Neural cell (in vitro differentiated cells): ENCODE results near the gene CREB1. TPM values are rescaled to one million over a fixed set of nuclear protein-coding genes. Genes with fewer than 3 reads are reported as not detected.

Experiments used
- H2AFZ ChIP-seq: fragments of 200-600, 300-800 bp; sonication (generic), shearing (Covaris generic); 2 replicates; pipeline ENCODE4 v1.6.0; 2014; ENCODE audit warnings: low read depth, mild to moderate bottlenecking, antibody characterized with exemption, low read length, moderate library complexity
- H3F3A ChIP-seq: fragments of 200-600 bp; shearing (Covaris generic); 2 replicates; pipeline ENCODE4 v1.6.1; 2016; ENCODE audit warnings: mild to moderate bottlenecking, moderate library complexity, mixed read lengths, antibody characterized with exemption, low read length; ENCODE audit not compliant: insufficient read depth, poor library complexity, severe bottlenecking
- H3K27ac ChIP-seq: fragments of 200-600, 300-800 bp; sonication (generic), shearing (Covaris generic); 2 replicates; pipeline ENCODE4 v1.5.1; 2014; ENCODE audit warnings: mild to moderate bottlenecking, low read length, moderate library complexity
- H3K27me3 ChIP-seq: fragments of 300-800, 200-600 bp; sonication (generic), shearing (Covaris generic); 2 replicates; pipeline ENCODE4 v1.6.0; 2014; ENCODE audit warnings: mild to moderate bottlenecking, low read depth, low read length, moderate library complexity; ENCODE audit not compliant: insufficient read depth
- H3K36me3 ChIP-seq: fragments of 300-800, 200-600 bp; sonication (generic), shearing (Covaris generic); 2 replicates; pipeline ENCODE4 v1.5.1; 2014; ENCODE audit warnings: mild to moderate bottlenecking, antibody characterized with exemption, low read length, moderate library complexity; ENCODE audit not compliant: insufficient read depth
- H3K4me2 ChIP-seq: fragments of 300-800, 200-600 bp; sonication (generic), shearing (Covaris generic); 2 replicates; pipeline ENCODE4 v1.6.0; 2014; ENCODE audit warnings: mild to moderate bottlenecking, low read length
- H3K4me3 ChIP-seq: fragments of 300-800, 200-600 bp; sonication (generic), shearing (Covaris generic); 2 replicates; pipeline ENCODE4 v1.5.1; 2014; ENCODE audit warnings: mild to moderate bottlenecking, low read length, moderate library complexity
- H3K79me2 ChIP-seq: fragments of 200-600 bp; shearing (Covaris generic); replicated peaks from 2 replicates; pipeline ENCODE4 v1.6.0; 2014; ENCODE audit warnings: mild to moderate bottlenecking, low read length, moderate library complexity; ENCODE audit not compliant: insufficient read depth
- H3K9ac ChIP-seq: fragments of 300-800, 200-600 bp; sonication (generic), shearing (Covaris generic); 2 replicates; pipeline ENCODE4 v1.6.1; 2016; ENCODE audit warnings: mild to moderate bottlenecking, low read length, mixed read lengths
- H3K9me2 ChIP-seq: fragments of 200-600 bp; shearing (Covaris generic); 2 replicates; pipeline ENCODE4 v1.6.1; 2016; ENCODE audit warnings: mild to moderate bottlenecking, low read length, mixed read lengths; ENCODE audit not compliant: insufficient read depth
- H3K9me3 ChIP-seq: fragments of 200-600, 300-800 bp; sonication (generic), shearing (Covaris generic); 2 replicates; pipeline ENCODE4 v1.6.1; 2016; ENCODE audit warnings: mild to moderate bottlenecking, mixed run types, low read length, moderate library complexity, mixed read lengths
- H4K20me1 ChIP-seq: fragments of 200-600 bp; shearing (Covaris generic); 2 replicates; pipeline ENCODE4 v1.6.1; 2016; ENCODE audit warnings: mild to moderate bottlenecking, mixed run types; ENCODE audit not compliant: insufficient read depth
- CTCF ChIP-seq: fragments of 450-650 bp; IDR thresholded peaks from 2 replicates; pipeline ENCODE4 v1.5.1; 2014; ENCODE audit warnings: antibody characterized with exemption, mild to moderate bottlenecking, moderate library complexity; ENCODE audit not compliant: poor library complexity, severe bottlenecking
- EP300 ChIP-seq: fragments of 450-650 bp; conservative IDR thresholded peaks from 2 replicates; pipeline ENCODE4 v1.6.1; 2014; ENCODE audit warnings: antibody characterized with exemption, mild to moderate bottlenecking, moderate library complexity; ENCODE audit not compliant: poor library complexity, severe bottlenecking
- EZH2 ChIP-seq: fragments of 200-600, 300-800 bp; shearing (Covaris generic), sonication (generic); IDR thresholded peaks from 2 replicates; pipeline ENCODE4 v1.6.1; 2014; ENCODE audit warnings: antibody characterized with exemption, low read length, borderline replicate concordance, mild to moderate bottlenecking; ENCODE audit not compliant: insufficient read depth, poor library complexity, severe bottlenecking
- MXI1 ChIP-seq: fragments of 450-650 bp; conservative IDR thresholded peaks from 2 replicates; pipeline ENCODE4 v1.6.1; 2014; ENCODE audit warnings: antibody characterized with exemption, mild to moderate bottlenecking; ENCODE audit not compliant: poor library complexity, severe bottlenecking
- POLR2AphosphoS5 ChIP-seq: IDR thresholded peaks from 2 replicates; pipeline ENCODE4 v1.6.1; 2012
- RAD21 ChIP-seq: fragments of 450-650 bp; conservative IDR thresholded peaks from 2 replicates; pipeline ENCODE4 v1.6.1; 2014; ENCODE audit warnings: antibody characterized with exemption, mild to moderate bottlenecking, moderate library complexity
- REST ChIP-seq: IDR thresholded peaks from 2 replicates; pipeline ENCODE4 v1.6.1; 2012; ENCODE audit warnings: borderline replicate concordance
- SMC3 ChIP-seq: fragments of 450-650 bp; conservative IDR thresholded peaks from 2 replicates; pipeline ENCODE4 v1.6.1; 2014; ENCODE audit warnings: antibody characterized with exemption, mild to moderate bottlenecking, moderate library complexity; ENCODE audit not compliant: poor library complexity
- TAF1 ChIP-seq: IDR thresholded peaks from 2 replicates; pipeline ENCODE4 v1.6.1; 2012; ENCODE audit warnings: low read depth
- polyA plus RNA-seq: library from polyadenylated mRNA; depleted of rRNA; stranded (reverse); fragments of >200 nt; gene quantifications from 2 replicates; pipeline ENCODE4 v1.2.3, GENCODE V29; 2014

The CREB1 gene
- polyA plus RNA-seq, 1 donor from 2014 or later = 38.7 TPM

- H3K4me3 ChIP-seq = no peak overlapping the region
- H3K27me3 ChIP-seq = no peaks in the 10 kb centered on the region
- no peaks in the 10 kb centered on the region for H3K36me3 ChIP-seq
- H3K79me2 ChIP-seq = peaks cover 87% of the 10 kb centered on the region
- H4K20me1 ChIP-seq = no peaks in the 10 kb centered on the region
- TF ChIP-seq EZH2 = no peak
- no peak for TF ChIP-seq EP300
- no peak for TF ChIP-seq REST
- no peak for TF ChIP-seq POLR2AphosphoS5
- no peak overlapping the region for H3K9ac ChIP-seq
- no peak overlapping the region for H3K27ac ChIP-seq
- H3K4me2 ChIP-seq = no peak overlapping the region
- H3K9me3 ChIP-seq = no peaks in the 10 kb centered on the region
- no peaks in the 10 kb centered on the region for H3F3A ChIP-seq
- H3K9me2 ChIP-seq = no peaks in the 10 kb centered on the region
- H2AFZ ChIP-seq = no peak overlapping the region
Measured at GRCh38 chr2:207549145-207549544, 19.4 kb downstream of the CREB1 start.

- Histone ChIP-seq H3F3A (no peaks in the 10 kb centered on the region), H3K27ac (no peak overlapping the region), H3K9me2 (no peaks in the 10 kb centered on the region), H3K27me3 (no peaks in the 10 kb centered on the region), H3K36me3 (peaks cover 13% of the 10 kb centered on the region), H2AFZ (no peak overlapping the region), H3K9ac (no peak overlapping the region), H3K9me3 (no peaks in the 10 kb centered on the region), H3K79me2 (peaks cover 9% of the 10 kb centered on the region), H3K4me2 (no peak overlapping the region), H3K4me3 (no peak overlapping the region), H4K20me1 (no peaks in the 10 kb centered on the region)
- TF ChIP-seq REST = no peak
- no peak for TF ChIP-seq POLR2AphosphoS5
- TF ChIP-seq EP300 = no peak
- no peak for TF ChIP-seq MXI1
- no peak for TF ChIP-seq RAD21
- no peak for TF ChIP-seq SMC3
- no peak for TF ChIP-seq EZH2
- no peak for TF ChIP-seq CTCF
- TF ChIP-seq TAF1 = no peak
Measured at GRCh38 chr2:207558079-207558491, 28.3 kb downstream of the CREB1 start.
